ENCODE results near the gene NUDT3. TPM values are rescaled to one million over a fixed set of nuclear protein-coding genes. Genes with fewer than 3 reads are reported as not detected.

NUDT3 gene
- total RNA-seq, 4 donors from 2014 or later = 32.2 to 66.3 (median 46.9) TPM

GRCh38 chr6:34240329-34241248 lies 151.9 kb downstream of the NUDT3 start:
- Histone ChIP-seq H3K9me3 (no peaks in the 10 kb centered on the region), H3K36me3 (peaks cover 0 to 33% of the 10 kb centered on the region in 2 donors), H3K27ac (no peak overlapping the region), H3K4me1 (peaks cover 3 to 45% (median 16%) of the 10 kb centered on the region in 3 donors), H3K4me3 (no peak overlapping the region), H3K27me3 (no peaks in the 10 kb centered on the region)
- no peak for ATAC-seq
- WGBS, 2 donors (ENCODE audit: low coverage in 1 of 2) = 90 to 100% methylated on average over 1 to 12 of the region's 22 CpGs
- TF ChIP-seq POLR2A (IDR thresholded peaks at IDR 0.05) (no peak), POLR2AphosphoS5 (IDR thresholded peaks at IDR 0.05) (no peak), EP300 (IDR thresholded peaks at IDR 0.05) (no peak), CTCF (IDR thresholded peaks at IDR 0.05) (no peak)

DNA sequence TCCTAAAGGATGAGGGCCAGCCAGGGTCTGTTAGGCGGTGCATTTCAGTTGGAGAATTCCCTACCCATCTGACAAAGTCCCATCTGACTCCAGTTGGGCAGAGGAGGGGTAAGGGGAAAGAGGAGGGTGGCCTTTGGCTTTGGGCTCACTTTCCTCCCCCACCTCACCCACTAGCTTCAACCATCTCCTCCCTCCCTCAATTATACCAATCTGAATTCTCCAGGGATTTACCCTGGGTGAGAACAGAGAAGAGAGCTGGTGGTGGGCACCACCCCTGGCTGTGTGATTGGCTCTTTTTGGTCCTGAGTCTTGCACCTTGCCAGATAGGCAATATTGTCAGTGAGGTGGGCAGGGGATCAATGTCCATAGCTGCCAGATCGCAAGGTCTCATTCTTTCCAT lies 152.6 kb downstream of the NUDT3 start:
- Histone ChIP-seq H3K4me3 (no peak overlapping the region), H3K36me3 (peaks cover 0 to 33% of the 10 kb centered on the region in 2 donors), H3K27ac (no peak overlapping the region), H3K27me3 (no peaks in the 10 kb centered on the region), H3K4me1 (peaks cover 3 to 49% (median 16%) of the 10 kb centered on the region in 3 donors), H3K9me3 (no peaks in the 10 kb centered on the region)
- ATAC-seq = no peak
- 66 to 100% methylated on average over 1 to 2 of the region's 2 CpGs for WGBS, 2 donors (ENCODE audit: low coverage in 1 of 2)
- TF ChIP-seq POLR2AphosphoS5 (IDR thresholded peaks at IDR 0.05) = no peak
- no peak for TF ChIP-seq CTCF (IDR thresholded peaks at IDR 0.05)
- TF ChIP-seq EP300 (IDR thresholded peaks at IDR 0.05) = no peak
- TF ChIP-seq POLR2A (IDR thresholded peaks at IDR 0.05) = no peak

DNA sequence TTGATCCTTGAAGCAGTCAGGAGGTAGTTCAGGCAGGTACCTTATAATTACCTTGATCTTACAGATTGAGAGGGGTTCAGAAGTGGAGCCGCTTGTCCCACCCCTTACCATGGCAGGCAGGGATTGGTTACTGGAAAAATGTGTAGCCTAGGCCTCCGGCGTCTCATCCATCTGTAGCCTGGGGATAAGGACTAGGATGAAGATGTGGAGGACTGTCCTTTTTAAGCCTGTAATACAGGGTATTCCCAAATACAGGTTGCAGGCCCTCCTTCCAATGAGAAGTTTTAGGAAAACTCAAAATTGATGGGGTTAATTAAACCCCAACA lies 153.0 kb downstream of the NUDT3 start:
- Histone ChIP-seq H3K27me3 (no peaks in the 10 kb centered on the region), H3K4me1 (peaks cover 3 to 44% (median 13%) of the 10 kb centered on the region in 3 donors), H3K4me3 (no peak overlapping the region), H3K9me3 (no peaks in the 10 kb centered on the region), H3K36me3 (peaks cover 0 to 33% of the 10 kb centered on the region in 2 donors), H3K27ac (no peak overlapping the region)
- ATAC-seq = no peak
- TF ChIP-seq POLR2AphosphoS5 (IDR thresholded peaks at IDR 0.05) = no peak
- TF ChIP-seq CTCF (IDR thresholded peaks at IDR 0.05) = no peak
- WGBS, 2 donors (ENCODE audit: low coverage in 1 of 2) = 67 to 70% methylated on average over 2 of the region's 3 CpGs

DNA sequence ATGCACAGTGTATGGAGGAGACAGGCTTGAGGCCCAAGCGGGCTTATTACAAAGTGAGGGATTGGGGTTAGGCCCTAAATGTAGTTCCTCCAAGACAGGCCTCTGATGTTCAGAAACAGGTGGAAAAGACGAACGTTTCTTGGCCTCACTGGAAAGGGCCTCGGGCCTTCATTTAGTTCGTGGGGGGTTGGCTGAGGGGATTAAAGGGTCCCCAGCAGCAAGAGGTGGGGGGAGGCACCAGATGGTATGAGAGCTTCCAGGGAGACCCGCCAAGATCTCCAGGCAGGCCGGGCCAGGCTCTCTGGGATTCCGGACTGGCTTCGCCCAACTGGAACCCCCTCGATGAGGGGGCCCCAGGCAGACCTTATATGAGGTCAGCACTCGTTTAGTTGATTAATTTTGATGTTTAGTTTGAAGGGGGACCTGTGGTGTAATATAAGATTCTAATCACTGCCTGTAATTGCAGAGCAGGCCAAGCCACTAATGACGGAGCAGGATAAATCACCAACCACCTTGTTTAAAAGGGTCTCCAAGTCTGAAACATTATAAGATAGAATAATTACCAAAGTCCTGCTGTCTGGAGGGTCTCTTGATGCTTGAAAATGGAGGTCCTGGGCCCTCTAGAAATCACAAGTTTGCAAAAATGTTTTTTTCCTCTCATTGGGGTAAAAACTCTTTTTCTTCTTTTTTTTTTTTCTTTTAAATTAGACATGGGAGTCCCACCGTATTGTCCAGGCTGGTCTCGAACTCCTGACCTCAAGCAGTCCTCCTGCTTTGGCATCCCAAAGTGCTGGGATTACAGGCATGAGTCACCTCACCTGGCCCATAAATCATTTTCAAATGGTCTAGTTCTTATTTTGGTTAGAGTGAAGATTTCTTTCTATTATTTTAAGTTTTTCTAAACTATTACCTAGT lies 153.6 kb downstream of the NUDT3 start:
- Histone ChIP-seq H3K27me3 (no peaks in the 10 kb centered on the region), H3K36me3 (peaks cover 0 to 33% of the 10 kb centered on the region in 2 donors), H3K4me3 (peak overlapping the region in 1 of 2 donors; percentile 70), H3K27ac (peak overlapping the region in 1 of 4 donors; percentile 72), H3K4me1 (peaks cover 0 to 38% (median 6%) of the 10 kb centered on the region in 3 donors), H3K9me3 (no peaks in the 10 kb centered on the region)
- WGBS, 2 donors (ENCODE audit: low coverage in 1 of 2) = 65 to 74% methylated on average over 5 to 7 of the region's 14 CpGs
- TF ChIP-seq CTCF (IDR thresholded peaks at IDR 0.05) = no peak
- no peak for TF ChIP-seq EP300 (IDR thresholded peaks at IDR 0.05)
- TF ChIP-seq POLR2AphosphoS5 (IDR thresholded peaks at IDR 0.05) = no peak
- TF ChIP-seq POLR2A (IDR thresholded peaks at IDR 0.05) = no peak
- ATAC-seq = no peak

Data from gastroesophageal sphincter (tissue), 4 donors.